Progenitor cell of endocrine pancreas (in vitro differentiated cells): ENCODE measurements around the gene TFDP1. TPM values are rescaled to one million over a fixed set of nuclear protein-coding genes. Genes with fewer than 3 reads are reported as not detected.

ENCODE experiments used
- DNase-seq: peaks from one replicate; pipeline ENCODE4 v3.0.0; 2021; ENCODE audit warnings: low spot score; ENCODE audit not compliant: unreplicated experiment
- H3K27ac Mint-ChIP-seq: 2 replicates; pipeline ENCODE4 v1.8.0; 2021; ENCODE audit warnings: mild to moderate bottlenecking, moderate library complexity, mixed read lengths
- H3K27me3 Mint-ChIP-seq: 2 replicates; pipeline ENCODE4 v1.8.0; 2021; ENCODE audit warnings: mixed read lengths
- H3K36me3 Mint-ChIP-seq: 2 replicates; pipeline ENCODE4 v1.8.0; 2022; ENCODE audit warnings: mixed read lengths; ENCODE audit not compliant: insufficient read depth
- H3K4me1 Mint-ChIP-seq: 2 replicates; pipeline ENCODE4 v1.8.0; 2021; ENCODE audit warnings: low read depth, mixed read lengths
- H3K4me3 Mint-ChIP-seq: 2 replicates; pipeline ENCODE4 v1.8.0; 2021; ENCODE audit warnings: low read depth, mild to moderate bottlenecking, moderate library complexity, mixed read lengths
- H3K9me3 Mint-ChIP-seq: 2 replicates; pipeline ENCODE4 v1.8.0; 2021; ENCODE audit warnings: low read depth, mixed read lengths
- total RNA-seq: library from RNA; stranded (reverse); gene quantifications from 2 replicates; pipeline ENCODE4 v1.2.1, GENCODE V29; 2021
- TF ChIP-seq, protein P1 (sequence below): fragments of 200-600 bp; sonication (generic); IDR thresholded peaks from one replicate; pipeline ENCODE4 v1.5.0; 2021; ENCODE audit warnings: antibody characterized with exemption, mild to moderate bottlenecking; ENCODE audit not compliant: unreplicated experiment

Gene TFDP1
- total RNA-seq, 1 donor from 2014 or later = 58.2 TPM

DNA sequence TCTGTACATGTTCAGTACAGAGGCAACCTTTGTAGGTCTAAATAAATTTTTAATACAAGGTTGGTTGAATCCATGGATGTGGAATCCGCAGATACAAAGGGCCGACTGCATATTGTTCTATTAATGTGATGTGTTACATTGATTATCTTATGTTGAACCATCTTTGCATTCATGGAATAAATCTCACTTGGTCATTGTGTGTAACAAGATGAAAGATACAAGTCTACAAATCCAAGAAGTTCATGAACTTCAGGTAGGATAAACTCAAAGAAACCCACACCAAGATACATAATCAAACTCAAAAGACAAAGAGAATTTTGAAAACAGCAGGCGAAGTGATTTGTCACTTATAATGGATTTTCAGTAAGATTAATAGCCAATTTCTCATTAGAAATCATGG lies 8.0 kb upstream of the TFDP1 start:
- no peaks in the 10 kb centered on the region for H3K27me3 Mint-ChIP-seq
- TF ChIP-seq, protein P1, sequence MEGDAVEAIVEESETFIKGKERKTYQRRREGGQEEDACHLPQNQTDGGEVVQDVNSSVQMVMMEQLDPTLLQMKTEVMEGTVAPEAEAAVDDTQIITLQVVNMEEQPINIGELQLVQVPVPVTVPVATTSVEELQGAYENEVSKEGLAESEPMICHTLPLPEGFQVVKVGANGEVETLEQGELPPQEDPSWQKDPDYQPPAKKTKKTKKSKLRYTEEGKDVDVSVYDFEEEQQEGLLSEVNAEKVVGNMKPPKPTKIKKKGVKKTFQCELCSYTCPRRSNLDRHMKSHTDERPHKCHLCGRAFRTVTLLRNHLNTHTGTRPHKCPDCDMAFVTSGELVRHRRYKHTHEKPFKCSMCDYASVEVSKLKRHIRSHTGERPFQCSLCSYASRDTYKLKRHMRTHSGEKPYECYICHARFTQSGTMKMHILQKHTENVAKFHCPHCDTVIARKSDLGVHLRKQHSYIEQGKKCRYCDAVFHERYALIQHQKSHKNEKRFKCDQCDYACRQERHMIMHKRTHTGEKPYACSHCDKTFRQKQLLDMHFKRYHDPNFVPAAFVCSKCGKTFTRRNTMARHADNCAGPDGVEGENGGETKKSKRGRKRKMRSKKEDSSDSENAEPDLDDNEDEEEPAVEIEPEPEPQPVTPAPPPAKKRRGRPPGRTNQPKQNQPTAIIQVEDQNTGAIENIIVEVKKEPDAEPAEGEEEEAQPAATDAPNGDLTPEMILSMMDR = no peak
- H3K9me3 Mint-ChIP-seq = peaks cover 36% of the 10 kb centered on the region
- H3K4me1 Mint-ChIP-seq = no peaks in the 10 kb centered on the region
- H3K4me3 Mint-ChIP-seq = no peak overlapping the region
- peaks cover 12% of the 10 kb centered on the region for H3K36me3 Mint-ChIP-seq
- peak overlapping the region; percentile 12 for H3K27ac Mint-ChIP-seq
- no peak for DNase-seq

DNA sequence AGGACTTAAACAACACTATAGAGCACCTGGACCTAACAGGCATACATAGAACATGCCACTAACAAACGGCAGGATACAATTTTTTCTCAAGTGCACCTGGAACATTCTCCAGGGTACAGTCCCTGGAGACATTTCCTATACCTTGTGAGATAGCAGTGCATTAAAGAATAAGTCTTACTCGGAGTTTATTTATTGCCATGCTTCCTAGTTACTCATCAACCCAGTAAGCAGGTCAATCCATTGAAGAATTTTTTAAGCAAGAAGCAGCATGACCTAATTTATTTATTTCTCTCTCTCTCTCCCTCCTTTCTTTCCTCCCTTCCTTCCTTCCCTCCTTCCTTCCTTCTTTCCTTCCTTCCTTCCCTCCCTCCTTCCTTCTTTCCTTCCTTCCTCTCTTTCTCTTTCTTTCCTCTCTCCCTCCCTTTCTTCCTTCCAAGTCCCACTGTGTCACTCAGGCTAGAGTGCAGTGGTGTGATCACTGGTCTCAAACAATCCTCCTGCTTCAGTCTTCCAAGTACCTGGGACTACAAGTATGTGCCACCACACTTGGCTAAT lies 6.6 kb upstream of the TFDP1 start:
- Mint-ChIP-seq H3K4me3 (no peak overlapping the region), H3K4me1 (no peaks in the 10 kb centered on the region), H3K9me3 (peaks cover 28% of the 10 kb centered on the region), H3K27me3 (no peaks in the 10 kb centered on the region), H3K27ac (no peak overlapping the region), H3K36me3 (peaks cover 9% of the 10 kb centered on the region)
- TF ChIP-seq, protein P1 = no peak
- no peak for DNase-seq

DNA sequence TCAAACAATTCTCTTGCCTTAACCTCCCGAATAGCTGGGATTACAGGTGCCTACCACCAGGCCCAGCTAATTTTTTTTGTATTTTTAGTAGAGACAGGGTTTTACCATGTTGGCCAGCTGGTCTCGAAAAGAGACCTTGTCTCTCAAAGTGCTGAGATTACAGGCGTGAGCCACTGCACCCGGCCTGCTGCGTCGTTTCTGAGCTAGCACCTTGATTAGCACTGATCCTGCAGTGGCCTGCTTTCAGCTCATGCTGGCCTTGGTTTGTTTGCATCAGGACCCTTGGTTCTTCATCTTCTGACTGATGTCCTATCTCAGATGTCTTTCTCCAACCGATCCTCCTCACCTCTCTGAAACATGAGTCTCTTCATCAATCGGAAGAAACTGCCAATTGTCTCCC lies 4.9 kb upstream of the TFDP1 start:
- Mint-ChIP-seq H3K4me1 (peaks cover 1% of the 10 kb centered on the region), H3K4me3 (no peak overlapping the region)
- DNase-seq = no peak

DNA sequence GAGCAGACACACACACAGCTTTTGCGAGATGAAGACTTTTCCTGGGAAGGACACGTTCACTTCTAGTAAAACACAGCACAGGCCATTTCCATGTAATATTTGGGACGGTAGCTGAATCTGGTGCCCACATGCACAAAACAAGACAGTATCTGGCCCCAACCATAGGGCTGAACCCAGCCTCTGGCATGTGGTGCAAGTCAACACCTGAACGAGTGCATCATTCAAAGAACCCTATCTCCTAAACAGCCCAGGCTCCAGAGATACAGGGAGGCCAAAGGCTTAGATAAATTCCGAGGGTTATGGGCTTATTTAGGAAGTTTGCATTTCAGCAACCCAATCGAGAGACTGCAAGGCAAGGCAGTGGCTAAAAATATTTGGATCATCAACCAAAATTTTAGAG lies 2.7 kb upstream of the TFDP1 start:
- no peak overlapping the region for H3K4me3 Mint-ChIP-seq
- H3K27me3 Mint-ChIP-seq = no peaks in the 10 kb centered on the region
- H3K4me1 Mint-ChIP-seq = peaks cover 10% of the 10 kb centered on the region
- H3K27ac Mint-ChIP-seq = no peak overlapping the region
- TF ChIP-seq, protein P1 = no peak
- peaks cover 2% of the 10 kb centered on the region for H3K36me3 Mint-ChIP-seq
- no peak for DNase-seq
- peaks cover 9% of the 10 kb centered on the region for H3K9me3 Mint-ChIP-seq

More for the DNA sequence above, 4.9 kb upstream of the TFDP1 start:
- Mint-ChIP-seq H3K27me3 (no peaks in the 10 kb centered on the region), H3K27ac (no peak overlapping the region), H3K9me3 (peaks cover 22% of the 10 kb centered on the region), H3K36me3 (peaks cover 5% of the 10 kb centered on the region)
- TF ChIP-seq, protein P1 = no peak

DNA sequence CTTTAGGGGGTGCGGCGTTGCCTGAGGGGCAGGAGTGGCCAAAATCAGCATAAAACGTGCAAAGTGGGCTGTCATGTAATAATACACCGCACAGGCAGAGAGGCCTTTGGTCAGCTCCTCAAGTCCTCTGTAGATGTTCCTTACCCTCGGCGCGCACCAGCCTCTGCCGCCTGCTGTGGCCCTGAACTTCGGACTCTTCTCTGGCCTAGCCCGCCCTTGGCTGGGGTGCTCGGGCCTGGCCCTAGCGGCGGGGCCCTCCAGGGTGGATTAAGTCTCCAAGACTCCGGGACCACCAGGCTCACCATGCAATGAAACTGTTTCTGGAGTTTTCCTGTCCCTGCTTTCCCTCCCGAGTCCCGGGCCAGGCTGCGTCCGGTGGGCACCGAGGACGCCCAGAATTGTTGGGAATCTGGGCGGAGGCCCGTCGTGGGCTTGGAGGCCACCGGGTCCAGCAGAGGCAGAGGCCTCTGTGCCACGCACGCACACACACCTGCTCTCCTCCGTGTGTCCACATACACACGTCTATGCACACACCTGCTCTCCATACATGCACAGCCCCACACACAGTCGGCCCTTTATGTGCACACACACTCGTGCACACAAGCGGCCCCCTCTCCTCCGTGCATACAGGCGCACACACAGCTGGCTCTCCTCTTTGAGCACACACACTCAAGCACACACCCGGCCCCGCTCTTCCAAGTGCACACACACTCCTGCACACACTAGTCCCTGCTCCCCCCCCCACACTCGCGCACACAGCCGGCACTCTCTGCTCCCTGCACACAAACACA lies 1.5 kb upstream of the TFDP1 start:
- Mint-ChIP-seq H3K27ac (peak overlapping the region; percentile 62), H3K4me3 (peak overlapping the region; percentile 52), H3K27me3 (no peaks in the 10 kb centered on the region), H3K4me1 (peaks cover 10% of the 10 kb centered on the region), H3K9me3 (no peaks in the 10 kb centered on the region), H3K36me3 (no peaks in the 10 kb centered on the region)
- TF ChIP-seq, protein P1 = no peak
- no peak for DNase-seq
